Thyroid gland (tissue), 4 donors: Measurements from ENCODE around the gene ADI1. TPM values are rescaled to one million over a fixed set of nuclear protein-coding genes. Genes with fewer than 3 reads are reported as not detected.

Experiments used
- DNase-seq, 2 donors: peaks; one replicate each; pipeline ENCODE4 v3.0.0-alpha.2; 2019
- H3K27ac ChIP-seq, 3 donors: fragments of 200-600 bp; sonication (generic); 1 replicate in 2 of 3; 2 replicates in 1 of 3; pipeline ENCODE4 v1.5.1; 2016 to 2019; ENCODE audit warnings: mild to moderate bottlenecking in 1 of 3, moderate library complexity in 1 of 3
- H3K27me3 ChIP-seq: fragments of 200-600 bp; sonication (generic); one replicate; pipeline ENCODE4 v1.5.1; 2019
- H3K36me3 ChIP-seq, 2 donors: fragments of 200-600 bp; sonication (generic); one replicate each; pipeline ENCODE4 v1.5.1; 2016 to 2019
- H3K4me1 ChIP-seq, 2 donors: fragments of 200-600 bp; sonication (generic); one replicate each; pipeline ENCODE4 v1.5.1; 2017 to 2019
- H3K4me3 ChIP-seq, 3 donors: fragments of 200-600 bp; sonication (generic); replicated peaks in 1 of 3; 1 replicate in 2 of 3; 2 replicates in 1 of 3; pipeline ENCODE4 v1.5.1; 2016; ENCODE audit warnings: mild to moderate bottlenecking in 1 of 3
- H3K9me3 ChIP-seq: fragments of 200-600 bp; sonication (generic); one replicate; pipeline ENCODE4 v1.5.1; 2017
- POLR2A ChIP-seq, 2 donors: fragments of 450-650 bp; IDR thresholded peaks; one replicate each; pipeline ENCODE4 v1.6.1; 2017; ENCODE audit warnings: antibody characterized with exemption in 2 of 2, mild to moderate bottlenecking in 2 of 2, moderate library complexity in 1 of 2
- WGBS, 2 donors: methylation state at CpG; one replicate each; pipeline ENCODE4 v1.1.5; 2017; 5-methylcytosine and 5-hydroxymethylcytosine counted together
- intact Hi-C: fragments of 100-400 bp; cut with DNase I; formaldehyde crosslinking; loops from one replicate; pipeline ENCODE4 v1.15.1; 2023
- total RNA-seq, 4 donors: library from RNA; depleted of rRNA; stranded (reverse); fragments of >200 nt; gene quantifications; one replicate each; pipeline ENCODE4 v1.2.3, GENCODE V29; 2016
- TF ChIP-seq, protein P1 (sequence below), 6 experiments: fragments of 200-600 bp in 3 of 6; fragments of 450-650 bp in 3 of 6; sonication (generic) in 3 of 6; IDR thresholded peaks; one replicate each; pipeline ENCODE4 v1.5.1; 2016 to 2019; ENCODE audit warnings: antibody characterized with exemption in 6 of 6, mild to moderate bottlenecking in 2 of 6, inconsistent platforms in 1 of 6, moderate library complexity in 1 of 6

The ADI1 gene
- total RNA-seq, 4 donors from 2014 or later = 35.9 to 65.1 (median 59.2) TPM

DNA sequence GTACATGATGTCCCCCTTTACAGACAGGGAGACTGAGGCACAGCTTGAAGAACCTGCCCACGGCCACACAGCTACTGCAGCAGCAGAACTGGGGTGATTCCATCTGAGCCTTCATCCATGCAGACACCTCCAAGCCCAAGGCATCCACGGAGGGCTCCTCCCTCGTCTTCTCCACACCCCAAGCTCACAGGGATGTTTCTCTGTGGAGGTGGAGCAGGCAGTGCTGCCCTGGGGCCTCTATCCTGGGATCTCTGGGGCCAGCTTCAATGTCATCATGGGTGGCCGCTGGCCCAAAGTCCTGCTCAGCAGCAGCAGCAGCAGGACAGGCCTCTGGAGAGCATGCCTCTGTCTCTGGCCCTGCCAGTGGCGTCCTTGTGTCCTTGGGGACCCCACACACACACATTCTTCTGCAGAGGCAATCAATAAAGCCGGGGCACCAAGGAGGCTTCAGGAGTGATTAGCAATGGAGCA lies 31.2 kb downstream of the ADI1 start:
- intact Hi-C loops = no loop called here
- Histone ChIP-seq H3K4me3 (no peak overlapping the region), H3K27me3 (no peaks in the 10 kb centered on the region), H3K9me3 (no peaks in the 10 kb centered on the region), H3K27ac (peak overlapping the region; percentile 75 to 91 (median 88)), H3K4me1 (peaks cover 10 to 19% of the 10 kb centered on the region in 2 donors), H3K36me3 (peaks cover 0 to 4% of the 10 kb centered on the region in 2 donors)
- WGBS, 2 donors = 76 to 90% methylated on average over 6 of the region's 6 CpGs
- no peak for DNase-seq
- TF ChIP-seq, protein P1, sequence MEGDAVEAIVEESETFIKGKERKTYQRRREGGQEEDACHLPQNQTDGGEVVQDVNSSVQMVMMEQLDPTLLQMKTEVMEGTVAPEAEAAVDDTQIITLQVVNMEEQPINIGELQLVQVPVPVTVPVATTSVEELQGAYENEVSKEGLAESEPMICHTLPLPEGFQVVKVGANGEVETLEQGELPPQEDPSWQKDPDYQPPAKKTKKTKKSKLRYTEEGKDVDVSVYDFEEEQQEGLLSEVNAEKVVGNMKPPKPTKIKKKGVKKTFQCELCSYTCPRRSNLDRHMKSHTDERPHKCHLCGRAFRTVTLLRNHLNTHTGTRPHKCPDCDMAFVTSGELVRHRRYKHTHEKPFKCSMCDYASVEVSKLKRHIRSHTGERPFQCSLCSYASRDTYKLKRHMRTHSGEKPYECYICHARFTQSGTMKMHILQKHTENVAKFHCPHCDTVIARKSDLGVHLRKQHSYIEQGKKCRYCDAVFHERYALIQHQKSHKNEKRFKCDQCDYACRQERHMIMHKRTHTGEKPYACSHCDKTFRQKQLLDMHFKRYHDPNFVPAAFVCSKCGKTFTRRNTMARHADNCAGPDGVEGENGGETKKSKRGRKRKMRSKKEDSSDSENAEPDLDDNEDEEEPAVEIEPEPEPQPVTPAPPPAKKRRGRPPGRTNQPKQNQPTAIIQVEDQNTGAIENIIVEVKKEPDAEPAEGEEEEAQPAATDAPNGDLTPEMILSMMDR (IDR thresholded peaks at IDR 0.05) = no peak
- TF ChIP-seq POLR2A (IDR thresholded peaks at IDR 0.05) = no peak

DNA sequence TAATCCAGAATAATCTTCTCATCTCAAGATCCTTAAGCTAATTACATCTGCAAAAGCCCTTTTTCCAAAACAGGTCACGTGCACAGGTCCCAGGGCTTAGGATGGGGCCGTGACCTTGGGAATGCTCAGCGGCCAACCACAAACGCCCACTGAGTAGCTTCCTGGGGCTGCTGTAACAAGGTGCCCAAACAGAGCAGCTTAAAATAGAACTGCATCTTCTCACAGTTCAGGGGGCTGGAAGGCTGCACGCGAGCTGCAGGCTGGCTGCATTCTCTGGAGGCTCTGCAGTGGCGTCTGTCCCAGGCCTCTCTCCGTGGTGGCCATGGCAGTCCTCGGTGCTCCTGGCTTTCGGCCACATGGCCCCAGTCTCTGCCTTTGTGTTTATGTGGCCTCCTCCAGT lies 31.9 kb downstream of the ADI1 start:
- peak overlapping the region in 1 of 3 donors; percentile 88 for H3K27ac ChIP-seq
- WGBS, 2 donors = 68 to 89% methylated on average over 9 to 10 of the region's 10 CpGs
- H3K4me1 ChIP-seq = peaks cover 10 to 19% of the 10 kb centered on the region in 2 donors
- no peaks in the 10 kb centered on the region for H3K9me3 ChIP-seq
- intact Hi-C loops = no loop called here
- H3K27me3 ChIP-seq = no peaks in the 10 kb centered on the region
- H3K36me3 ChIP-seq = peaks cover 2 to 4% of the 10 kb centered on the region in 2 donors
- H3K4me3 ChIP-seq = no peak overlapping the region
- DNase-seq = no peak
- TF ChIP-seq, protein P1 (IDR thresholded peaks at IDR 0.05) = no peak
- TF ChIP-seq POLR2A (IDR thresholded peaks at IDR 0.05) = no peak

DNA sequence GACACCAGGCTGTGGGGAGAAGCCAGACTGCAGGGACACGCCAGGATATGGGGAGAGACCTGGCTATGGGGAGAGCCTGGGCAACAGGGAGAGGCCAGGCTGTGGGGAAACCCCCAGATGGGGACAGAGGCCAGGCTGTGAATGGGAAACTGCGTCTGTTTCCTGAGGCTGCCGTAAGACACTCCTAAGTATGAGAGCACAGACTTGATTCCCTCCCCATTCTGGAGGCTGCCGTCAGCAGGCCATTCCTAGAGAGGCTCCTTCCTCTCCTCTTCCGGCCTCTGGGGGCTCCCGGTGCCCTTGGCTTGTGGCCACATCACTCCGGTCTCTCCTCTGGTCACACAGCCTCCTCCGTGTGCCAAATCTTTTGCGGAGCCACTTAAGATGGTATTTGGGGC lies 32.3 kb downstream of the ADI1 start:
- H3K9me3 ChIP-seq = no peaks in the 10 kb centered on the region
- TF ChIP-seq, protein P1 (IDR thresholded peaks at IDR 0.05) = no peak
- no peak for TF ChIP-seq POLR2A (IDR thresholded peaks at IDR 0.05)
- DNase-seq = no peak

DNA sequence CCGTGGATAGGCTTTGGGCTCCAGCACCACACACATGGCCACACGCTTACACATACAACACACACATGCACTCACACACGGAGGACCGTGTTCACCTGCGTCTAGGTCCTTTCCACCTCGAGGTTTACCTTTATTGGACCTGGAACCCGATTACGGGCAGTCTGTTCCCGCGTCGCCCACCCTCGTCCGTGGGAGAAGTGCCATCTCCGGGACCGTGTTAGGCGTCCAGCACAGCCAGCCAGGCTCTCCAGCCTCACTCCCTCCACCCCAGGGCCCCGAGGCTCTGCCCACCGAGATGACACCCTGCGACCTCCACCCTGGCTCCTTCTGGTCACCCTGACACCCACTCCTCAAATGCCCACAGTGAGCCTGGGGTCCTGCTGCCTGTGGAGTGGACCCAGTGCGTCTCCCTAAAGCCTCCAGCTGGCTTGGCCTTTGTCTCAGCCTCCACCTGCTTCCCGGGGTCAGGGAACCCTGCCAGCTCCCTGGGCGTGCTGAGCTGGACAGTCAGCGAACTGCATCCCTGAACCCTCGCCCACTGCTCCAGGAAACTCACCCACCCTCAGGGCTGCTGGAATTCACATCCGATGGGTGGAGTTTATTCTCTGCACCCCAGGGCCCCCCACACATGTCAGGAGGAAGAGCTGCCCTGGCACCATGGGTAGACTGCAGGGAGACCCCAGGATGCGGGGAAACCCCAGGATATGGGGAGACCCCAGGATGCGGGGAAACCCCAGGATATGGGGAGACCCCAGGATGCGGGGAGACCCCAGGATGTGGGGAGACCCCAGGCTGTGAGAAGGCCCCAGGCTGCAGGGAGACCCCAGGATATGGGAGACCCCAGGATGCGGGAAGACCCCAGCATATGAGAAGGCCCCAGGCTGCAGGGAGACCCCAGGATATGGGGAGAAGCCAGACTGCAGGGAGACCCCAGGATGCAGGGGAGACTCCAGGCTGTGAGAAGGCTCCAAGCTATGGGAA lies 33.0 kb downstream of the ADI1 start:
- Histone ChIP-seq H3K27ac (no peak overlapping the region), H3K36me3 (peaks cover 4% of the 10 kb centered on the region in 2 donors), H3K4me3 (no peak overlapping the region), H3K4me1 (peaks cover 10 to 19% of the 10 kb centered on the region in 2 donors), H3K27me3 (no peaks in the 10 kb centered on the region), H3K9me3 (no peaks in the 10 kb centered on the region)
- WGBS, 2 donors = 93 to 94% methylated on average over 29 of the region's 29 CpGs
- no peak for DNase-seq
- intact Hi-C loops = no loop called here
- TF ChIP-seq, protein P1 (IDR thresholded peaks at IDR 0.05) = no peak
- TF ChIP-seq POLR2A (IDR thresholded peaks at IDR 0.05) = no peak

More for the DNA sequence above, 32.3 kb downstream of the ADI1 start:
- intact Hi-C loops = no loop called here
- no peaks in the 10 kb centered on the region for H3K27me3 ChIP-seq
- H3K27ac ChIP-seq = no peak overlapping the region
- peaks cover 4% of the 10 kb centered on the region in 2 donors for H3K36me3 ChIP-seq
- H3K4me3 ChIP-seq = no peak overlapping the region
- WGBS, 2 donors = 91 to 92% methylated on average over 9 of the region's 9 CpGs
- peaks cover 10 to 19% of the 10 kb centered on the region in 2 donors for H3K4me1 ChIP-seq

DNA sequence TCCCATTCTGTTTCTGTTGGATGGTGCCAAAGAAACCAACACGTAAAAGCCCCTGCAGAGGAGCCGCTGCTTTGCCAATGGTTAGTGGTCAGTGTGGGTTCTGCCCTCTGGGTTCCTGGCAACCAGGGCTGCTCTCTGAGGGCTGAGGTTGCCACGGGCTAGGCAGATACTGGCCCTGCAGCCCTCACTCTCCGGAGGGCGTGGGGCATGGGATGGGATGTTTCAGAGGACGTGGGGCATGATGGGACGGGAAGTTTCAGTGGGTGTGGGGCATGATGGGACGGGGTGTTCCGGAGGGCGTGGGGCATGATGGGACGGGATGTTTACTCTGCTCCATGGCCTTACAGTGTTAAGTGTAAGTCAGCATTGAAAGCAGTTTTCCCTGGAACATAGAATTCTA lies 34.2 kb downstream of the ADI1 start:
- Histone ChIP-seq H3K27ac (no peak overlapping the region), H3K36me3 (peaks cover 4% of the 10 kb centered on the region in 2 donors), H3K9me3 (no peaks in the 10 kb centered on the region), H3K4me1 (peaks cover 10 to 19% of the 10 kb centered on the region in 2 donors), H3K4me3 (no peak overlapping the region), H3K27me3 (no peaks in the 10 kb centered on the region)
- DNase-seq = no peak
- TF ChIP-seq, protein P1 (IDR thresholded peaks at IDR 0.05) = no peak
- TF ChIP-seq POLR2A (IDR thresholded peaks at IDR 0.05) = no peak
- 97 to 98% methylated on average over 11 of the region's 11 CpGs for WGBS, 2 donors
- intact Hi-C loops = no loop called here
